GM23248 (cell line): ENCODE results near the gene UQCRH.
"Not testable (repeated sequence)": the region's sequence is repeated elsewhere in the genome, so short reads cannot be mapped to it uniquely, and the experiment has no call there.

Experiments used
- EZH2 ChIP-seq: fragments of 200-600 bp; sonication (generic); IDR thresholded peaks from 2 replicates; pipeline ENCODE4 v1.6.1; 2018; ENCODE audit warnings: antibody characterized with exemption, mild to moderate bottlenecking; ENCODE audit not compliant: insufficient read depth, poor library complexity, severe bottlenecking
- EZH2phosphoT487 ChIP-seq: fragments of 200-600 bp; sonication (generic); IDR thresholded peaks from 2 replicates; pipeline ENCODE4 v1.6.1; 2018; ENCODE audit warnings: antibody characterized with exemption, moderate library complexity, mild to moderate bottlenecking, low read depth; ENCODE audit not compliant: insufficient read depth

- not testable (repeated sequence) for TF ChIP-seq EZH2phosphoT487, EZH2
Observed at GRCh38 chr1:46328182-46328581, 24.7 kb downstream of the UQCRH start.
